Measurements from ENCODE around the gene TCF7.

GRCh38 chr5:134178096-134178419 lies 63.6 kb downstream of the TCF7 start:
- no peak for TF ChIP-seq ZNF274 (IDR thresholded peaks at IDR 0.05; ENCODE audit: low read depth, low read length)
- TF ChIP-seq YY1 (IDR thresholded peaks at IDR 0.05; ENCODE audit: insufficient read depth, insufficient read length): no peak
- no peak for TF ChIP-seq SUZ12 (IDR thresholded peaks at IDR 0.05; ENCODE audit: extremely low read depth, insufficient read depth, insufficient read length)

Measured in NT2/D1 (cell line).